Stimulated activated CD4-positive, alpha-beta T cell treated with anti-CD3 and anti-CD28 coated beads, Interleukin-1b, Interleukin-23, amount 100 ng/mL, for 4 hours (primary cell): Measurements from ENCODE around the gene XPO1.

Experiments
- DNase-seq, 2 donors: peaks; one replicate each; pipeline ENCODE4 v3.0.0-alpha.2; 2020; ENCODE audit warnings: low read depth in 2 of 2

XPO1 gene

GRCh38 chr2:61434314-61434713, 103.8 kb downstream of the XPO1 start:
- no peak for DNase-seq

- no peak for DNase-seq
Measured at GRCh38 chr2:61433606-61434005, 104.5 kb downstream of the XPO1 start.

DNA sequence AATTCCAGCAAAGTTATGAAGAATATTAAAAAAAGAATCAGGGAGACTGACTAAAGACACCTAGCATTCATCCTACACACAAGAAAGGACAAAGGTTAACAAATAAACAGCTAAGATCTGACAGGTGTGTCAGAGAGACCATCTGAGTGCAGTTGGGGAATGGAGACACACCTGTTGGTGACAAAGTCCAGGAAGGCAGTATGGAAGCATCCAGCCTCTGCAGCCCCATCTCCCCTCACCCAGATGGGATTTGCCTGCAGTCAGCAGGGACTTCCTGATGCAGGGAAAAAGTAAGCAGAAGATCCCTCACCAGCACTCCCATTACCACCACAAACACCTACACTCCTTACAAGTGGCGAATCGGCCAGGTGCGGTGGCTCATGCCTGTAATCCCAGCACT, 105.2 kb downstream of the XPO1 start:
- DNase-seq, result no peak

- DNase-seq, result no peak
Measured at GRCh38 chr2:61431345-61431744, 106.8 kb downstream of the XPO1 start.
